DMS53 (cell line): Measurements from ENCODE around the gene VANGL2.
"Not testable (repeated sequence)": the region's sequence is repeated elsewhere in the genome, so short reads cannot be mapped to it uniquely, and the experiment has no call there.

Experiments used
- DNase-seq: peaks from one replicate; lab custom pipeline; 2025; lab: John Stamatoyannopoulos, UW

The VANGL2 gene

DNA sequence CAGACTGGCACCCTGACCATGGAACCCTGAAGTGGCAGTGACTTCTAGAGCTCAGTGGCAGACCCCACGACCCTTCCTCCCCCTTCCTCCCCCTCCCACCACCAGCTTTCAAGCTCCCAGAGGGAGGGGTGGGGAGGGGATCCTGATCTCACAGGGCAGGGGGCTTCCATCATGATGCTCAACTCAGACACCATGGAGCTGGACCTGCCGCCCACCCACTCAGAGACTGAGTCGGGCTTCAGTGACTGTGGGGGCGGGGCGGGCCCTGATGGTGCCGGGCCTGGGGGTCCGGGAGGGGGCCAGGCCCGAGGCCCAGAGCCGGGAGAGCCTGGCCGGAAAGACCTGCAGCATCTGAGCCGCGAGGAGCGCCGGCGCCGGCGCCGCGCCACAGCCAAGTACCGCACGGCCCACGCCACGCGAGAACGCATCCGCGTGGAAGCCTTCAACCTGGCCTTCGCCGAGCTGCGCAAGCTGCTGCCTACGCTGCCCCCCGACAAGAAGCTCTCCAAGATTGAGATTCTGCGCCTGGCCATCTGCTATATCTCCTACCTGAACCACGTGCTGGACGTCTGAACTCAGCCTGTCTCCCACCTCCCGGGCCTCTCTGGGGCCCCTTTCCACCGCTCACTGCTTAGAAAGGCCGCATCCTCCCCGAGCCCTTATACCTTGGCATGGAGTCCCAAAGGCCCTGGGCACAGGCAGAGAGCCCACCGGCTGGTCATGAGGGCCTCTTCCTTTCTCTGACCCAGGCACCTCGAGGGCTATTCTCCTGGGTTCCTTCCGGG is 29.6 kb upstream of the VANGL2 start:
- DNase-seq = no peak

DNA sequence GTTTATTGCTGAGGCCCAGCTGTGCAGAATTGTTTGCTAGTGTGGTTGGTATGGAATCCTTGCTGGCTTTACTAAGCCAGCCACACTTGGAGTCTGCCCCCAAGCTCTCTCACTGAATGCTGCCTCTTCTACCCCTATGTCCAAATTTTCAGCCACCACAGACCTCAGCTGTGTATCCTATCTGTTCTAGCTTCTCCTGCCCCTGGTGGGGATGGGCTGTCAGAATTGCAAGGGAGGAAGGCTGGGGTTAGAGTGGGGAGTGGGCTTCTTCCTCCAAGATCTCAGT is 29.1 kb upstream of the VANGL2 start:
- no peak for DNase-seq

DNA sequence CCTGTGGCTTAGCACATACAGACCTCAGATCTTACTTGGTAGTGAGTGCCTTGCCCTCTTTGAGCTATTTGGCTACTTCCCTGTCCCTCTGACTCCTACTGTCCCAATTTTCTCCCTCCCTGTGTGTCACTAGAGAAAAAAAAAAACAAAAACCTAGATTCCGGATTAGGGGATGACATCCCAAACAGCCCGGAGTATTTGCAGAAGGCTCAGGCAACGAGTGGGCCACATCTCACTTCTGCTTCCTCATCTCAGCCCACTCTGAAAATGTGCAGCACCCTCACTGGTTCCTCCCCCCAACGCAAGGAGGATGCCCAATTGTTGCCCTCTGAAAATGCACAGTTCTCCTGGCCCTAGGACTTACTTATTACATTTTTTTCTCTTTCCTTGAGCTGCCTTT is 28.6 kb upstream of the VANGL2 start:
- DNase-seq = no peak

DNA sequence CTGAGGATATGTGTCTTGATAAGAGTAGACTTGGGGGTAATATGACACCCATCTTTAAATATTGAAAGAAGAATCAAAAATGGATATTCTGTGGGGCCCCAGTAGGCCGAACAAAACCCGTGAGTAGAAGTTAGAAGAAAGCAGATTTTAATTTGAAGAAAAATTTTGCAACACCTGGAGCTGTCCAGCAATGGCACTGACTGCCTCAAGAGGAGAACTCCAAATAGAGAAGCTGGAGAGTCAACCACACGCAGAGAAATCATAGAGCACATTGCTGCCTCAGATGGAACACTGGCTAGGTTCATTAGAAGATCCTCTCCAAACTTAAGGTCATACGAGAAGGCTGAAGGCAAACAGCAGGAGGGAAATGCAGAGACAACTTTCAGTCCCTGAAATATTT is 26.7 kb upstream of the VANGL2 start:
- DNase-seq = no peak

DNA sequence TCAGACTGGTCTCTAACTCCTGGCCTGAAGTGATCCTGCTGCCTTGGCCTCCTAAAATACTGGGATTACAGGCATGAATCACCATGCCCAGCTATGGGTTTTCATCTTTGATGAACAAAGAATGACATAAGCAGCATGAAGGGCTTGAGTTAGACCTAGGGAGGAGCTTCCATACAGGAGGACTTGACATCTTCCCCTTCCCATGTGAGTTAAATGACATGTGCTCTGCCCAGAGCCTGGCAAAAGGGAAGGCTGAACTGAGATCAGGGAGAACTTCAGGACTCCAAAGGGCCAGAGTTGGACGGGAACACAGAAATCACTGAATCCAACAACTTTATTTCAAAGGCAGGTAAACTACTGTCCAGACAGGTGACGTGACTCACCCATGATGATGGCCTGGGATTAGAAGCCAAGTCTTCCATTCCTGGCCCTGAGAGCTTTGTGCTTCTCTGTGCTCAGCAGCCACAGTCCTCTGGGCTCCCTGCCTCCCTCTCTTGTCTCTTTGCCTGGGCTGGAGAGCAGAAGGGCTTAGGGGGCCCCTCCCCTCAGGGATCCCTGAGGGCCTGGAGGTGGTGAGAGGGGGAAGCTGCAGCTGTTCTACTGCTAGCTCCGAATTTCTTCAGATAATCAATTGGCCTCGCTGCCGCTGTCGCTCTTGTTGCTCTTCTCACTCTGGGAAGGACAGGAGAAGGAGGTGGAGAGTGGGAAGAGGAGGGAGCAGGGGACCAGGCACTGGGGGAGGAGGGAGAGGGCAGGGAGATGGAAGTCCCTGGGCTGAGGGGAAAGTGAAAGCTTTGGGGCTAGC is 25.9 kb upstream of the VANGL2 start:
- DNase-seq = peak; percentile 35

DNA sequence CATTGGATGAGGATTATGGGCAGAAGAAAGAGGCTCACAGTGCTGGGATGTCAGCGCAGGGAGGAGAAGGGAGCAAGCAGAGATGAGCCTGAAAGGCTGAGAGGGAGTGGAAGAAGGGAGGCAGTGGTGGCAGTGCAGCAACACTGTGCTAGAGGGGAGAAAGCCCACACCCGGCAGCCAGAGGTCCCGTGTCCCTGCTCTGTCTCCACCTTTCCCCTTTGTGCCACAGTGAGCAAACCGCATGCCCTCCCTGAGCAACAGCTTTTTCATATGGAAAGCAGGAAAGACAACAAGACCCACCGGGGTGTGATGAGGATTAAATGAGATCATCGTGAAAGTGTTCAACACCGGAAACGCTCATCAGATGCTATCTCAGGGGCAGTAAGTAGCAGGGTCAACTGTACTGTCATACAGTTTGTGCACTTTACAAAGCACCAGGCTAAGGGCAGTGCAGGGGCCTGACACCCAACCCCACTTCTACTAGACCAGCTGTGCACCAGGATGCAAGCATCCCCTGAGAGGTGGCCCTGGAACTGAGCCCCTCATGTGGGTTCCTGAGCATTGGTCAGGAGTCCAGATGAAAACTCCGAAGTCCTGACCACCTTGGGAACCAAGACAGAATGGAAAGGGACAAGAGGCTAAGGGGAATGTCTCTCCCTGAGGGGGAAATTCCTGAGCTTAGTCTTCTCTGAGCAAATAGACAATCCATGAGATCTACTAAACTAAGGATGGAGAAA is 24.4 kb upstream of the VANGL2 start:
- DNase-seq = no peak

DNA sequence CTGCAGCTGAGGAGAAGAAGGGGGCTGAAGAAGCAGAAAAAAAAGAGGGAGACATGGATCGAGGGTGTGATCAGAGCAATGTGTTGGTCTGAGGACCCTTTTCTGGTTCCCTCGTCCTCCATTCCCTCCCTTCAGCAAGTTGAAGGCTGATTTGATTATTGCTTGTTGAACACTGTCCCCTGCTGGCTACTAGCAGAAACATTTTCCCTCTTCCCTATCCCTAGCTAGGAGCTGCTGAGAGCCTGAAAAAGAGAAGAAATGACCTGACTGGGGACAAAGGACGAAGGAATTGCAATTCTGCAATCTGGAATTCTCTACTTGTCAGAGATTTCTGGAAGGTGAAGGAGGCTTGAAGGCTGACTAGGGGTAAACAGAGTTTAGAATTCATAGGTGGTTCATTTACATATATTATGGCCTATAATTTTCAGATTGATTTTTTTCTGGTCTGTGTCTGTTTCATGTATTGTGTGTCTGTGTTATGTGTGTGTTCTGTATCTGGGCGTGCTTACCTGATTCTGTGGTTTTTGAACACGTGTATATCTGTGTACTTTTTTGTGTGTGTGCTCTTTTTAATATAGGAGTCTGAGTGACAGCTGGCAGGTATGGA is 23.7 kb upstream of the VANGL2 start:
- DNase-seq = peak; percentile 81

DNA sequence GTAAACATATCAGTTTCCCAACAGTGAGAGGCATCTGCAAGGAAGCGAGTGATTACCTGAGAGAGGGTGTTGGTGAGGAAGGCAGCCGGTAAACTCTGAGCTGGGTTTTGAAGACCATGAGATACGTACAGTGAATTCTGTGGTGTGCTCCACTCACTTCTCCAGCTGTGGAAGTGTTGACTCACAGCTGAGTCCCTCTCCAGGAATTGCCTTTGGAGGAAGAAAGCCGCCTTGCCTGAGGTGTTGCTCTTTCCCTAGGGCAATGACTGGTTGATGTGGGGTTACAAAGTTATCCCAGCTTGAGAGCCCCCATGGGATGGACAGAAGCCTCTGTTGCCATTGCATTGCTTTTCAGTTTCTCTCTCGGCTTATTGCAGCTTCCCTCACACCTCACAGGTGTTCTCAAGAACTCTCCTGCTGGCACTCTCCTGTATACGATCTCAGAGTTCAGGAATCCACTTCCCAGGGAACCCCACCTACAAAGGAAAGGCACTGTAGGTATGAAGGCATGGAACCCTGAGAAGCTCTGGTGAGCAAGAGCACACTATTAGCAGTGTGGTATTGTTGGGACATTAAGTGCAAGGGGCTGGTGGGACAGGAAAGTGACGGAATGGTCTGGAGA is 22.7 kb upstream of the VANGL2 start:
- no peak for DNase-seq

DNA sequence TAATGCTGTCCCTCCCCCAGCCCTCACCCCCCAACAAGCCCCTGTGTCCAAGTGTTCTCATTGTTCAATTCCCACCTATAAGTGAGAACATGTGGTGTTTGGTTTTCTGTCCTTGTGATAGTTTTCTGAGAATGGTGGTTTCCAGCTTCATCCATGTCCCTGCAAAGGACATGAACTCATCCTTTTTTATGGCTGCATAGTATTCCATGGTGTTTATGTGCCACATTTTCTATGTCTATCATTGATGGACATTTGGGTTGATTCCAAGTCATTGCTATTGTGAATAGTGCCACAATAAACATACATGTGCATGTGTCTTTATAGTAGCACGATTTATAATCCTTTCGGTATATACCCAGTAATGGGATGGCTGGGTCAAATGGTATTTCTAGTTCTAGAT is 15.6 kb upstream of the VANGL2 start:
- DNase-seq = not testable (repeated sequence)

DNA sequence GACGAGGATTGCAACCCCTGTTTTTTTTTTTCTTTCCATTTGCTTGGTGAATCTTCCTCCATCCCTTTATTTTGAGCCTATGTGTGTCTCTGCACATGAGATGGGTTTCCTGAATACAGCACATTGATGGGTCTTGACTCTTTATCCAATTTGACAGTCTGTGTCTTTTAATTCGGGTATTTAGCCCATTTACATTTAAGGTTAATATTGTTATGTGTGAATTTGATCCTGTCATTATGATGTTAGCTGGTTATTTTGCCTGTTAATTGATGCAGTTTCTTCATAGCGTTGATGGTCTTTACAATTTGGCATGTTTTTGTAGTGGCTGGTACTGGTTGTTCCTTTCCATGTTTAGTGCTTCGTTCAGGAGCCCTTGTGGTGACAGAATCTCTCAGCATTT is 12.0 kb upstream of the VANGL2 start:
- not testable (repeated sequence) for DNase-seq

DNA sequence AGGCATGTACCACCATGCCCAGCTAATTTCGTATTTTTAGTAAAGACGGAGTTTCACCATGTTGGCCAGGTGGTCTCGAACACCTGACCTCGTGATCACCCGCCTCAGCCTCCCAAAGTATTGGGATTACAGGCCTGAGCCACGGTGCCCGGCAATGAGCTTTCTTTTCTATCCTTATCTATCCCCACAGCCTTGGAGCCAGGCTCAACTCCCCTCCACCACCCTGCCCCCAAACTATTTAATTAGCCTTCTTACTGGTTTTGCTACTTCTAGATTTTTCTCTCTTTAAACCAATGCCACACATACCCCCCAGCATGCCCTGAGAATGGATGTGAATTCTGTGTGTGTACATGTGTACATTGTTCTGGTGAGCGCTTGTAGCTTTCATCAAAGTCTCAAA is 5.7 kb upstream of the VANGL2 start:
- no peak for DNase-seq

DNA sequence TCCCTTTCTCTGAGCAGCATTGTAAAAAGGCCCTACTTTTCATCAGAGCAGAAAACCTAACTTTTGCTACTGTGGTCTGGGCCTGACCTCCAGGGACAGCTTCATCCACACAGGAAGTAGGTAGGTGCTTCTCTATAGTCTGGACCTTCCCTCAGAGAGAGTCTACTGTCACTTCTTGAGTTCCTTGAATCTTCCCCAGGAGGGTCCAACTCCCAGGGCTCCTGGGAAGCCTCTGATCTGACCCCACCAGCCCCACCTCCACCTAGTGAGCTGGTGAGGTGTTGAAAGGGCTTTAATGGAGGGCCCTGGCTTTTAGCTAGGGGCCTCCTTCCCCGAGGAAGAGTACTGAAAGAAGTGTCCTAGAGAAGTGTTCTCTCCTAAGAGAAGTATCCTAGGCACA is 2.7 kb upstream of the VANGL2 start:
- no peak for DNase-seq

DNA sequence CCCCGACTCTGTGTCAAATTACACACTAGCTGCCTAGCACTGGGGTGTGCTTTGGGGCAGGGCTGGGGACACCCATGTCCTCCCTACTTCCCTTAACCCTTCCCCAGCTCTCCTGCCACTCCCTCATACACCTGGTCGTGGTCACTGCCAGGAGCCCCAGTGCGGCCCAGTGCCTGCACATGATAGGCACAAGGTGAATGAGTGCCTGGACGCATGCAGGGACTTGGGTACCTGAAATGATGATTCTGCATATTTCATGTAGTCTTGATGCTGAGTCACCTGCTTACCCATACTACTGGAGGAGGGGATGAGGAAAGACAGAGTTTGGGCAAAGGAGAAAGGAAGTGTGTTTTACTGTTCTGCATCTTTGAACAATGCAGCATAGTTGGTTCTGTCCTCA is 1.5 kb upstream of the VANGL2 start:
- peak; percentile 29 for DNase-seq

DNA sequence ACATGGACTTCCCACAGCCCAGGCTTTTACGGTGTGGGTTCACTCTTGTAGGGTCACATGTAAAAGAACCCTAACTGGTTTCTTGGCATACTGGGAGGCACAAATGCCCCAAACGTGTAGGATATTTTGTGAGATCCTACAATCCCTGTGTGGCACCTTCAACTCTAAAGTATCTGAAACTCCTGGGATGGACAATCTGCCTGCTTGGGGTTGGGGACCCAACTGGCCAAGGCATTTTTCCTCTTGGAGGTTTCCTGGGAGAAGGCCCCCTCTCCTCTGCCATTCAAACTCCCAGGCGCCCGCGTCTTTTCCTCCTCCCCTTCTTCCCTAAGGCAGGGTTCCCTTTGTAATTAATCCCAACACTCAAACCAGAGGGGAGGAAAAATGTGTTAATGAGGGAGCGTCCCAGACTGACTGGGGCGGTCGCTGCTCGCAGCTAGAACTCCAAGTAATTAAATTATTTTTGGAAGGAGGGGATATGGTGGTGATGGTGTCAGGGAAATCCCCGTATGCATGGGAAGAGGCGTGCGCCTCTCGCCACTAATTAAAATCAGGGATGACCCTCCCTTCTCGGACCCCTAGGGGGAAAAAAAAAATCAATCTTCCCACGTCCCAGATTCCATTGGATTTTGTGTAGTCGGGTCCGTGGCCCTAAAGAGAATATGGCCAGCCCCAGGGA is 681 bp upstream of the VANGL2 start:
- no peak for DNase-seq

DNA sequence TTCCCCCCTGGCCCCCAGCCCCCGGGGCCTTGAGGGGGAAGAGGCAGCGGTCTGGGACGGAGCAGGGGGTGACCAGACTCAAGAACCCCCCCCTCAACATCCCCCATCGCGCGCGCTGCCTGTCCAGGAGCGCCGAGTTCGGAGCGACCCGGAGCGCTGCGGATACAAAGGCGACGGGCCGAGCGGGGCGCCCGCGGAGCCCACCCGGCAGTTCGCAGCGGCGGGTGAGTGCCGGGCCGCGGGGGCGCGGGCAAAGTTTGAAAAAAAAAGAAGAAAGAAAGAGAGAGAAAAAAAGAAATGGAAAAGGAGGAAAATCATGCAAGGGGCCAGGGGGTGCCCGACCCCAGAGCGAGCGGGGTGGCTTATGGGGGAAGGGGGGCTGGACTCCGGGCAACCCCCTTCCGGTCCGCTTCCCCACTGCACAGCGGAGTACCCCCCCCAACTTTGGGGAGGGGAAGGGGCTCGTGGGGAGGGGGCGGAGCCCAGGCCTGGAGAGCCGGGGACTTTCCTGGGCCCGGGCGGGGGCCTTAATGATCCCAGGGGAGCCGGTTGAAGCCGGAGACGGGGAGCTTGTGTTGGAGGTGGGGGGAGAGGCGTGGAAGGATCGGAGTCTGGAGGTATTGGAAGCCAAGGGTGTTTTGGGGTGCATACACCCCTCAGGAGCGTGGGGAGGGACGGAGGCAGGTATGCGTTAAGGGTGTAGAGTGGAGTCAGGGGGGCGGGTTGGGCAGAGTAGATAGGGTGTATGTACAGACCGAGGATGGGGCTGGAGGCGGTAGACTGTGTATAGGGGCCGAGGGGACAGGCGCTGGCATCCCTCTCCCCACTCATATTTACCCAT is 502 bp downstream of the VANGL2 start:
- peak; percentile 55 for DNase-seq

DNA sequence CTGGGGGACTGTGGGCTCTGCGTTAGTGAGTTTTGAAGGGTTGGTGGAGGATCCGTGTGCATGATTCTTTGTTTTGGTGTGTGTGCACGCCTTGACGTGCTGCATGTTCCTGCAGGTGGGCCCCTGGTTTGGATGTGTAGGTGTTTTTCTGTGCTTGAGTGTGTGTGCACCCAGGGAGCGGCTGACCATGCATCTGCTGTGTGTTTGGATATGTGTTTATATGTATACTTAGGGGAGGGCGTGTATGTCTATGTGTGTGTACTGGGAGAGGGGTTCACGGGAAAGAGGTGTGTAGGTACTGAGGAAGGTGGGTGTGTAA is 1.1 kb downstream of the VANGL2 start:
- DNase-seq = no peak

DNA sequence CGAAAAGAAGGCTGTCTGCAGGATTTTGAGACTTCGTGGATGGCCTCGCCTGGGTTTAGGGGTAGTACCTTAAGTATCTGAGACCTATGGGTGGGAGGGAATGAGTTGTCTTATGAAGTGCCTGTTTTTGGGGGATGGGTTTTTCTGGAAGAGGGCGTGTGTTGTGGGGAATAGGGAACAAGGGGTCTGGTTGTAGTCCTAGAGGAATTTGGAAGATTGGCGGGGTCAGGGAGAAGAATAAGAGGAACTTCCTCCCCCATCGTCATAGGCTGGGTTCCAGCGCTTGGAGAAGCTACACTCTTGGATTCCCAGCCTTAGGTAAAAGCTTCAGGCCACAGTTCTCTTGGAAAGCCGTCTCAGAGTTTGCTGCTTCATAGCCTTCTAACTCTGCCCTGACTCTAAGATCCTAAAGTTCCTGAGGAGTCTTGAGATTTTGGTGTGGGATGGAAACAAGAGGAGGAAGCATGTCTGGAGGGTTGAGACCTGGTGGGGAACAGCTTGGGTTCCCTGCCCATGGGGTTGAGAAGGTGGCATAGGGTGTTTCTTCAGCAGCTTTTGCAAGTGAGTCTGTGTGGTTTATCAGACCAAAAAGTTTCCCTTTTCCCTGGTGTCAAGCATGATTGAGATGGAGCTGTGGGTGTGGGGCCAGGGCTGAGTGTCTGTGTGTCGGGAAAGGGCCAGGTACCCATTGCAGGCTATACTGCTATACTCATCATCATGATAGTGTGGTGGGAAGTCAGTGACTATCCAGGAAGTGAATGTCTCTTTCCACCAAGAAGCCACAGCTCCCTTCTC is 1.8 kb downstream of the VANGL2 start:
- no peak for DNase-seq

DNA sequence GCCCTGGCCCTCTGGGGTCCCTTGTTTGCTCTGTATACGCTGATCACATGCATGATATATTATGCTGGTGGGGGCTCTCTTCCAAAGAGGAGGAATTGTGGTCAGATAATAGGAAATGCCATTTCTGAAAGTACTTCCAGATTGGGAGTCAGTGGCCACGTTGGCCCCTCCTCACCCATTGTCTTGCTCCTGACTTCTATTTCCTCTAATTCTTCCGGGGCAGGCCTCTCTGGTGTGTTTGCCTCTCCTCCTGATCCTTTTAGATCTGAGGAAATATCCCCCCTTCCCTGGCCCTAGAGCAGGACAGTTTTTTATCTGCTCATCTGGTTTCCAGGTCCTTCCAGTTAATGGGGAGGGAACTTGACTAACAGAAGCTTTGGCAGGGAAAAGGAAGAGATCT is 2.9 kb downstream of the VANGL2 start:
- DNase-seq = no peak

DNA sequence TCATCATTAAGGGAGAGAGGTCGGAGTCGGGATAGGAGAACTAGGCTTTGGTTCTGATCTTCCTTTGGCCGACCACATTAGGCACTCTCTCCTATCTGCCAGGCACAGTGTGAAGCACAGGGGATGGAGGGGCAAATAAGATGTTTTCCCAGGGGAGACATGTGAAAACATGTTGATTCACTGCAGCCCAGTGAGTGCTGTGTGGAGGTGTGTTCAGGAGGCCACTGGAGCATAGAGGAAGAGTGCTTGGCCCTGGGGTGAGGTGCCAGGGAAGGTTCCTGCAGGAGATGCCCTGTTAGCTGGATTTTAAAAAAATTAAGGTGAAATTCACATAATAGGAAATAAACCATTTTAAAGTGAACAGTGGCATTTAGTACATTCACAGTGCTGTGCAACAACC is 3.7 kb downstream of the VANGL2 start:
- DNase-seq = no peak

DNA sequence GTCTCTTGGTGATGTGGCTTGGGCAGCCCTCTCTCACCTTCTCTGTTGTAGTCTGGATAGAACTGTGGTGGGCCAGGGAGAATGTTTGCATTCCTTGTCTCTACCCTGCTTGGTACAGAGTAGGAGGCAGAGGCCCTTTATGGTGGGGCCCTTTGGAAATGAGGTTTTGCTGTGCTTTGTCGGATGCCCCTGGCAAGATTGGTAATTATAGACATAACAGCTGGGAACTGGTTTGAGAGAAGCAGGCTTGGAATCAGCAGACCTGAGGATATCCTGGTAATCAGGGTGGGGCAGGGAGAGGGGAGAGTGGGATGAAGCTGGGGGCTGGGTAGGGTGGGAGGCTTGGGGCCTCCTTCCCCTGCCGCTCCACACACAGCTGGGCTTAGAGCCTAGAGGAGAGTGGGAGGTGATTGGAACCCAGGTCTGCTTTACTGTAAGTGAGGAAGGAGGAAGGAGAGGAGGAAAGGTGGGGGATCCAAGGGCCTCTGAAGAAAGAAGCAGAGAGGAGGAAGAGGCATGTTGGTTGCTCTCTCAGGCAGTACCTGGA is 5.0 kb downstream of the VANGL2 start:
- DNase-seq = no peak
